IMR-90 (cell line): ENCODE results near the gene RELN.

Source experiments
- CEBPB ChIP-seq: IDR thresholded peaks from 2 replicates; pipeline ENCODE4 v1.6.1; 2012; ENCODE audit warnings: low read depth, low read length, improper control_type of control experiment
- CTCF ChIP-seq: conservative IDR thresholded peaks from 2 replicates; pipeline ENCODE4 v1.5.1; 2012; ENCODE audit warnings: mild to moderate bottlenecking, low read depth, low read length, improper control_type of control experiment
- ELK1 ChIP-seq: fragments of 150-350 bp; IDR thresholded peaks from 2 replicates; pipeline ENCODE4 v1.6.1; 2016; ENCODE audit warnings: low read depth, mild to moderate bottlenecking, low read length, moderate library complexity, borderline replicate concordance
- FOS ChIP-seq: fragments of 150-350 bp; IDR thresholded peaks from 2 replicates; pipeline ENCODE4 v1.6.1; 2016; ENCODE audit warnings: low read depth, low read length
- MXI1 ChIP-seq: IDR thresholded peaks from 2 replicates; pipeline ENCODE4 v1.6.1; 2012; ENCODE audit warnings: low read depth, mild to moderate bottlenecking, low read length, moderate library complexity, borderline replicate concordance
- POLR2A ChIP-seq: IDR thresholded peaks from 2 replicates; pipeline ENCODE4 v1.6.1; 2012; ENCODE audit warnings: mild to moderate bottlenecking, low read depth, low read length
- RCOR1 ChIP-seq: IDR thresholded peaks from 2 replicates; pipeline ENCODE4 v1.6.1; 2012; ENCODE audit warnings: mild to moderate bottlenecking, low read length, improper control_type of control experiment; ENCODE audit not compliant: insufficient replicate concordance

GRCh38 chr7:104007614-104008013, 18.2 kb upstream of the RELN start:
- no peak for TF ChIP-seq ELK1
- no peak for TF ChIP-seq RCOR1
- no peak for TF ChIP-seq CTCF
- no peak for TF ChIP-seq CEBPB
- no peak for TF ChIP-seq POLR2A
- TF ChIP-seq FOS = no peak
- no peak for TF ChIP-seq MXI1
